NB4 (cell line): ENCODE measurements around the gene CYP2S1.

Source experiments
- DNase-seq: peaks from one replicate; pipeline ENCODE4 v3.0.0; 2010; ENCODE audit warnings: low read depth
- H3K4me3 ChIP-seq: one replicate; pipeline ENCODE4 v1.5.1; 2011; ENCODE audit warnings: mild to moderate bottlenecking, low read depth, low read length, moderate library complexity
- CTCF ChIP-seq: IDR thresholded peaks from one replicate; pipeline ENCODE4 v1.5.1; 2012; ENCODE audit warnings: low read depth, low read length
- MAX ChIP-seq: IDR thresholded peaks from 2 replicates; pipeline ENCODE4 v1.6.1; 2011; ENCODE audit warnings: low read depth, low read length
- MYC ChIP-seq: IDR thresholded peaks from 2 replicates; pipeline ENCODE4 v1.6.1; 2011; ENCODE audit warnings: low read depth, low read length
- POLR2A ChIP-seq: IDR thresholded peaks from 2 replicates; pipeline ENCODE4 v1.6.1; 2011; ENCODE audit warnings: mild to moderate bottlenecking; ENCODE audit not compliant: insufficient read length; ENCODE audit errors: extremely low read depth

CYP2S1 gene

GRCh38 chr19:41248895-41249294 is 55.9 kb downstream of the CYP2S1 start:
- no peak overlapping the region for H3K4me3 ChIP-seq
- no peak for DNase-seq
- no peak for TF ChIP-seq MAX
- TF ChIP-seq CTCF: peak; percentile 1

GRCh38 chr19:41249707-41250423 is 56.8 kb downstream of the CYP2S1 start:
- H3K4me3 ChIP-seq: no peak overlapping the region
- no peak for DNase-seq
- TF ChIP-seq CTCF (no peak), MYC (no peak)

- TF ChIP-seq MYC: no peak
- no peak for TF ChIP-seq CTCF
- TF ChIP-seq POLR2A: no peak
- TF ChIP-seq MAX: no peak
- DNase-seq: no peak
- no peak overlapping the region for H3K4me3 ChIP-seq
Observed at GRCh38 chr19:41253660-41254059, 60.6 kb downstream of the CYP2S1 start.

GRCh38 chr19:41255171-41255570 is 62.2 kb downstream of the CYP2S1 start:
- H3K4me3 ChIP-seq: no peak overlapping the region
- TF ChIP-seq CTCF (no peak), MAX (no peak), POLR2A (no peak), MYC (no peak)
- DNase-seq: no peak
